Ascending aorta (tissue), 2 donors: Measurements from ENCODE around the gene PLXNA3. TPM values are rescaled to one million over a fixed set of nuclear protein-coding genes. Genes with fewer than 3 reads are reported as not detected.

Source experiments
- DNase-seq, 2 donors: peaks; one replicate each; pipeline ENCODE4 v3.0.0-alpha.2; 2019; ENCODE audit warnings: low spot score in 2 of 2
- H3K27ac ChIP-seq, 2 donors: fragments of 200-600 bp; sonication (generic); one replicate each; pipeline ENCODE4 v1.5.1; 2016 to 2017; ENCODE audit warnings: mild to moderate bottlenecking in 1 of 2
- H3K27me3 ChIP-seq: fragments of 200-600 bp; sonication (generic); one replicate; pipeline ENCODE4 v1.5.1; 2017
- H3K36me3 ChIP-seq, 2 donors: fragments of 200-600 bp; sonication (generic); one replicate each; pipeline ENCODE4 v1.5.1; 2016
- H3K4me1 ChIP-seq, 2 donors: fragments of 200-600 bp; sonication (generic); one replicate each; pipeline ENCODE4 v1.5.1; 2016 to 2017; ENCODE audit warnings: mild to moderate bottlenecking in 1 of 2
- H3K4me3 ChIP-seq, 2 donors: fragments of 200-600 bp; sonication (generic); one replicate each; pipeline ENCODE4 v1.5.1; 2016 to 2017; ENCODE audit warnings: mild to moderate bottlenecking in 1 of 2
- H3K9me3 ChIP-seq, 2 donors: fragments of 200-600 bp; sonication (generic); one replicate each; pipeline ENCODE4 v1.5.1; 2016
- CTCF ChIP-seq, 3 experiments: fragments of 200-600 bp in 2 of 3; fragments of 450-650 bp in 1 of 3; sonication (generic) in 2 of 3; IDR thresholded peaks; one replicate each; pipeline ENCODE4 v1.5.1; 2016 to 2019; ENCODE audit warnings: antibody characterized with exemption in 3 of 3, mild to moderate bottlenecking in 1 of 3, moderate library complexity in 1 of 3
- intact Hi-C: fragments of 100-400 bp; cut with DNase I; formaldehyde crosslinking; loops from one replicate; pipeline ENCODE4 v1.15.1; 2023
- total RNA-seq: library from RNA; depleted of rRNA; stranded (reverse); fragments of >200 nt; gene quantifications from one replicate; pipeline ENCODE4 v1.1.0, GENCODE V29; 2016

PLXNA3 gene
- total RNA-seq, 1 donor from 2014 or later: 10.0 TPM

DNA sequence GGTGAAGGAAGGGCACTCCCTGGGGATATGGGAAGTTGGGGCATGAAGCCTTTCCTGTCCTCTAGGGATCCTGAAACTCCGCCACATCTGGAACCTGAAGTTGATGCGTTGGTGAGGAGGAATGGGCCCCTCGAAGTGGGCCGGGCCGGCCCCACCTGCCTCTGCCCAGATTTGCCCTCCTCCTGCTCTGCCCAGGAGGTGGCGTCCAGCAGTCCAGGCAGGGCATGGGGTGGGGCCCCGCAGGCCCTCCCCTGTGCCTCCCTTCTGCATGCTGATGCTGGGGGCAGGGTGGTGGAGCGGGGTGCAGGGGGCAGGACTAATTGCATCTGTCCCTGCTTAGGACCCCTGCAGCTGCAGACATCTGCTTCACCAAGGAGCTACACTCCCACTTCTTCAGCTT is 44.9 kb upstream of the PLXNA3 start:
- TF ChIP-seq CTCF (IDR thresholded peaks at IDR 0.05): no peak
- Histone ChIP-seq H3K4me3 (no peak overlapping the region), H3K4me1 (peaks cover 0 to 7% of the 10 kb centered on the region in 2 donors), H3K27me3 (no peaks in the 10 kb centered on the region), H3K27ac (peak overlapping the region in 1 of 2 donors; percentile 91), H3K9me3 (no peaks in the 10 kb centered on the region), H3K36me3 (peaks cover 0 to 3% of the 10 kb centered on the region in 2 donors)
- no peak for DNase-seq
- intact Hi-C loops: loop anchor here (5.0 kb wide), 1 partner anchor 64 kb away; the partner anchor contains the start of gene LAGE3

GRCh38 chrX:154417157-154417556 is 40.9 kb upstream of the PLXNA3 start:
- Histone ChIP-seq H3K36me3 (peaks cover 0 to 3% of the 10 kb centered on the region in 2 donors), H3K4me3 (no peak overlapping the region), H3K4me1 (no peaks in the 10 kb centered on the region), H3K27me3 (no peaks in the 10 kb centered on the region), H3K27ac (no peak overlapping the region), H3K9me3 (no peaks in the 10 kb centered on the region)
- DNase-seq: no peak
- no peak for TF ChIP-seq CTCF (IDR thresholded peaks at IDR 0.05)
- intact Hi-C loops: no loop called here

DNA sequence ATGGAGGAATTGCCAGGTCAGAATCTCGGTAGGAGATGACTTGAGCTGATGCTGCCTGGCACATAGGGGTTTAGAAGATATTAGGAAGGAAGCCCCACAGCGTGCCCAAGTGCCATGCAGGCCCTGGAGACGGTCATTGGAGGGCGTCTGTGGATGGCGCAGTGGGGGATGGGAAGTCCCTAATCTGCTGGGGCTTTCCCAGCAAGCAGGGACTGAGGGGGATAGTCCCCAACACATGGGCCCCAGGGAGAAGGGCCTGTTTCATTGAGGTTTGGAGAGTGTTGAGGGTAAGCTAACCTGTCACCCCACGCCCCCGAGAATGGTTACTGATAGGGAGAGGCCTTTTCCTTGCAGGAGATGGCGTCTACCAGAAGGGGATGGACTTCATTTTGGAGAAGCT is 38.9 kb upstream of the PLXNA3 start:
- Histone ChIP-seq H3K27ac (no peak overlapping the region), H3K4me3 (no peak overlapping the region), H3K9me3 (no peaks in the 10 kb centered on the region), H3K36me3 (peaks cover 0 to under 1% of the 10 kb centered on the region in 2 donors), H3K27me3 (no peaks in the 10 kb centered on the region), H3K4me1 (no peaks in the 10 kb centered on the region)
- no peak for DNase-seq
- intact Hi-C loops: no loop called here
- no peak for TF ChIP-seq CTCF (IDR thresholded peaks at IDR 0.05)

- no peak for TF ChIP-seq CTCF (IDR thresholded peaks at IDR 0.05)
- Histone ChIP-seq H3K4me3 (no peak overlapping the region), H3K9me3 (no peaks in the 10 kb centered on the region), H3K27ac (no peak overlapping the region), H3K36me3 (no peaks in the 10 kb centered on the region), H3K27me3 (no peaks in the 10 kb centered on the region), H3K4me1 (no peaks in the 10 kb centered on the region)
- no peak for DNase-seq
- intact Hi-C loops: no loop called here
Observed at GRCh38 chrX:154419688-154420401, 38.2 kb upstream of the PLXNA3 start.

- Histone ChIP-seq H3K36me3 (no peaks in the 10 kb centered on the region), H3K4me1 (no peaks in the 10 kb centered on the region), H3K9me3 (no peaks in the 10 kb centered on the region), H3K27me3 (no peaks in the 10 kb centered on the region), H3K27ac (no peak overlapping the region), H3K4me3 (no peak overlapping the region)
- no peak for TF ChIP-seq CTCF (IDR thresholded peaks at IDR 0.05)
- intact Hi-C loops: no loop called here
- DNase-seq: no peak
Observed at GRCh38 chrX:154420402-154420756, 37.7 kb upstream of the PLXNA3 start.
